Panc1 (cell line): ENCODE data around the gene MRGPRE. TPM values are rescaled to one million over a fixed set of nuclear protein-coding genes. Genes with fewer than 3 reads are reported as not detected.

ENCODE experiments used
- ATAC-seq: fragments of 200-7000 bp; cut with Tn5 transposase; 2 replicates; pipeline ENCODE4 v1.9.1; 2020; ENCODE audit warnings: mild to moderate bottlenecking, moderate library complexity
- BruUV-seq: library from RNA; stranded (reverse); fragments of 400-500 nt; replicated peaks from 2 replicates; lab custom pipeline; 2021; lab: Mats Ljungman, UMichigan
- CTCF ChIA-PET: fragments of 300-600 bp; sonication (Branson Sonifier 250); formaldehyde crosslinking; loops from one replicate; lab custom pipeline; 2022; ENCODE audit warnings: antibody characterized with exemption; lab: Charles Lee
- POLR2A ChIA-PET: fragments of 300-600 bp; sonication (Branson Sonifier 250); formaldehyde crosslinking; loops from one replicate; lab custom pipeline; 2022; ENCODE audit warnings: antibody characterized with exemption; lab: Charles Lee
- DNase-seq: peaks from one replicate; pipeline ENCODE4 v3.0.0-alpha.2; 2010; ENCODE audit warnings: low read depth, low spot score
- H3K27ac ChIP-seq: 2 replicates; pipeline ENCODE4 v1.5.1; 2011; ENCODE audit warnings: mild to moderate bottlenecking, low read length, inconsistent platforms
- H3K27me3 ChIP-seq: fragments of 200-500 bp; sonication (Bioruptor generic); 2 replicates; pipeline ENCODE4 v1.6.0; 2014; ENCODE audit warnings: low read length, inconsistent platforms; ENCODE audit not compliant: control insufficient read depth, insufficient read depth
- H3K36me3 ChIP-seq: fragments of 200-500 bp; sonication (Bioruptor generic); 2 replicates; pipeline ENCODE4 v1.5.1; 2014; ENCODE audit warnings: inconsistent platforms, mild to moderate bottlenecking, low read length, moderate library complexity; ENCODE audit not compliant: control insufficient read depth, insufficient read depth
- H3K4me1 ChIP-seq: 2 replicates; pipeline ENCODE4 v1.5.1; 2011; ENCODE audit warnings: inconsistent platforms, mild to moderate bottlenecking, low read length, moderate library complexity; ENCODE audit not compliant: control insufficient read depth, insufficient read depth
- H3K4me3 ChIP-seq, 2 experiments: 2 replicates each; pipeline ENCODE4 v1.5.1; 2011 to 2012; ENCODE audit warnings: low read depth in 2 of 2, low read length in 2 of 2, mild to moderate bottlenecking in 2 of 2, inconsistent platforms in 1 of 2, moderate library complexity in 1 of 2
- H3K9me3 ChIP-seq: fragments of 200-500 bp; sonication (Bioruptor generic); 2 replicates; pipeline ENCODE4 v1.5.1; 2014; ENCODE audit warnings: low read depth, mild to moderate bottlenecking, inconsistent platforms, low read length, moderate library complexity; ENCODE audit not compliant: control insufficient read depth, insufficient read depth
- POLR2AphosphoS5 ChIP-seq: IDR thresholded peaks from 2 replicates; pipeline ENCODE4 v1.6.1; 2012; ENCODE audit warnings: mild to moderate bottlenecking, low read depth, low read length, moderate library complexity
- SIN3A ChIP-seq: IDR thresholded peaks from 2 replicates; pipeline ENCODE4 v1.6.1; 2012; ENCODE audit warnings: low read depth, mild to moderate bottlenecking, low read length, moderate library complexity, borderline replicate concordance; ENCODE audit not compliant: insufficient read depth
- TCF7L2 ChIP-seq: IDR thresholded peaks from 2 replicates; pipeline ENCODE4 v1.6.1; 2011; ENCODE audit warnings: mild to moderate bottlenecking, low read depth, low read length, inconsistent platforms
- in situ Hi-C: cut with HindIII; loops from 2 replicates; pipeline ENCODE4 v1.10.0; 2016; ENCODE audit warnings: low sequenced_read_pairs, low pct_unique_long_range_greater_than_20kb
- intact Hi-C: fragments of 100-400 bp; cut with micrococcal nuclease; formaldehyde crosslinking; loops from one replicate; pipeline ENCODE4 v1.10.0; 2022; ENCODE audit not compliant: unreplicated experiment
- total RNA-seq: library from RNA; stranded (reverse); gene quantifications from one replicate; pipeline ENCODE4 v1.2.1, GENCODE V29; 2021; ENCODE audit not compliant: unreplicated experiment
- TF ChIP-seq, protein P1 (sequence below): fragments of 450-650 bp; IDR thresholded peaks from 2 replicates; pipeline ENCODE4 v1.5.1; 2017; ENCODE audit warnings: mild to moderate bottlenecking
- TF ChIP-seq, protein P2 (sequence below), 2 experiments: IDR thresholded peaks; 2 replicates each; pipeline ENCODE4 v1.6.1; 2011 to 2012; ENCODE audit warnings: low read depth in 2 of 2, control low read depth in 1 of 2, low read length in 1 of 2, mild to moderate bottlenecking in 1 of 2, moderate library complexity in 1 of 2; ENCODE audit not compliant: insufficient read depth in 1 of 2

Gene MRGPRE
- total RNA-seq, 1 experiment from 2014 or later: 0.13 TPM

DNA sequence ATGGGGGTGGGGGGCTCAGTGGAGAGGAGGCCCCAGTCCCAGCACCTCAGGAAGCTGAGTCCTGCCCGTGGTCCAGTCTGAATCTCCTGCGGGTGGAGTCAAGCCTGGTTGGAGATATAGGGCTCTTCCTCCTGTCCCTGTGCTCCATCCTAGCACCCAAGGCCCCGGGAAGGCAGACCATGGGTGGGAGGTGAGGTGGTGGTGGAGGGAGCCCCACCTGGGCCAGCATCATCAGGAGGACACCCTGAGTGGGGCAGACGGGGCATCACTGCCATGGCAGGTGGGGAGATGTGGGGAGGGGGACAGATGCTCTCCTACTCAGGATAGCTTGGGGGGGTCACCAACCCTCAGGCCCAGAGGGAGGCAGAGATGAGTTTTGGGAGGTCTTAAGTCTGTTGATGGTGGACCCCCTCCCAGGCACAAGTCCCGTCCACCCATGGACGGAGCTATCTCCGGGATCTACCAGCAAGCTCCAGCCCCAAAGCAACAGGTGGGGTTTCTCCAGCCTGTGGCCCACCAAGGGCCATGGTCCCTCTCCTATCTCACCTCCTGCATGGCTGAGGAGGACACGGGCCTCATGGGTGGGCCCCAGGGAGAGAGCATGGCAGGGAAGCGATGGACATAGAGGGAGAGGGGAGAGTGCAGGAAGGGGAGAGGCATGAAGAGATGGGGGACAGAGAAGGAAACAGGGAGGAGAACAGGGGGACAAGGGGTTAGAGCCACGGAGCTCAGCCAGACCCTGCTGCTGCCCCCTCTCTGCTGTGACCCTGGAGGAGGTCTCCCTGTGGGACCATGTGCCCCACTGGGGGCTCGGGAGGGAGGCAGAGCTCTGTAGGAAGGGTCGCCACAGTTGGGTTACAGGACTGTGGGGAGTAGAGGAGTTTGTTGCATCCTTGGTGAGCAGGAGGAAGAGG, 1.3 kb downstream of the MRGPRE start:
- TF ChIP-seq, protein P1, sequence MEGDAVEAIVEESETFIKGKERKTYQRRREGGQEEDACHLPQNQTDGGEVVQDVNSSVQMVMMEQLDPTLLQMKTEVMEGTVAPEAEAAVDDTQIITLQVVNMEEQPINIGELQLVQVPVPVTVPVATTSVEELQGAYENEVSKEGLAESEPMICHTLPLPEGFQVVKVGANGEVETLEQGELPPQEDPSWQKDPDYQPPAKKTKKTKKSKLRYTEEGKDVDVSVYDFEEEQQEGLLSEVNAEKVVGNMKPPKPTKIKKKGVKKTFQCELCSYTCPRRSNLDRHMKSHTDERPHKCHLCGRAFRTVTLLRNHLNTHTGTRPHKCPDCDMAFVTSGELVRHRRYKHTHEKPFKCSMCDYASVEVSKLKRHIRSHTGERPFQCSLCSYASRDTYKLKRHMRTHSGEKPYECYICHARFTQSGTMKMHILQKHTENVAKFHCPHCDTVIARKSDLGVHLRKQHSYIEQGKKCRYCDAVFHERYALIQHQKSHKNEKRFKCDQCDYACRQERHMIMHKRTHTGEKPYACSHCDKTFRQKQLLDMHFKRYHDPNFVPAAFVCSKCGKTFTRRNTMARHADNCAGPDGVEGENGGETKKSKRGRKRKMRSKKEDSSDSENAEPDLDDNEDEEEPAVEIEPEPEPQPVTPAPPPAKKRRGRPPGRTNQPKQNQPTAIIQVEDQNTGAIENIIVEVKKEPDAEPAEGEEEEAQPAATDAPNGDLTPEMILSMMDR: no peak
- TF ChIP-seq TCF7L2: no peak
- TF ChIP-seq, protein P2, sequence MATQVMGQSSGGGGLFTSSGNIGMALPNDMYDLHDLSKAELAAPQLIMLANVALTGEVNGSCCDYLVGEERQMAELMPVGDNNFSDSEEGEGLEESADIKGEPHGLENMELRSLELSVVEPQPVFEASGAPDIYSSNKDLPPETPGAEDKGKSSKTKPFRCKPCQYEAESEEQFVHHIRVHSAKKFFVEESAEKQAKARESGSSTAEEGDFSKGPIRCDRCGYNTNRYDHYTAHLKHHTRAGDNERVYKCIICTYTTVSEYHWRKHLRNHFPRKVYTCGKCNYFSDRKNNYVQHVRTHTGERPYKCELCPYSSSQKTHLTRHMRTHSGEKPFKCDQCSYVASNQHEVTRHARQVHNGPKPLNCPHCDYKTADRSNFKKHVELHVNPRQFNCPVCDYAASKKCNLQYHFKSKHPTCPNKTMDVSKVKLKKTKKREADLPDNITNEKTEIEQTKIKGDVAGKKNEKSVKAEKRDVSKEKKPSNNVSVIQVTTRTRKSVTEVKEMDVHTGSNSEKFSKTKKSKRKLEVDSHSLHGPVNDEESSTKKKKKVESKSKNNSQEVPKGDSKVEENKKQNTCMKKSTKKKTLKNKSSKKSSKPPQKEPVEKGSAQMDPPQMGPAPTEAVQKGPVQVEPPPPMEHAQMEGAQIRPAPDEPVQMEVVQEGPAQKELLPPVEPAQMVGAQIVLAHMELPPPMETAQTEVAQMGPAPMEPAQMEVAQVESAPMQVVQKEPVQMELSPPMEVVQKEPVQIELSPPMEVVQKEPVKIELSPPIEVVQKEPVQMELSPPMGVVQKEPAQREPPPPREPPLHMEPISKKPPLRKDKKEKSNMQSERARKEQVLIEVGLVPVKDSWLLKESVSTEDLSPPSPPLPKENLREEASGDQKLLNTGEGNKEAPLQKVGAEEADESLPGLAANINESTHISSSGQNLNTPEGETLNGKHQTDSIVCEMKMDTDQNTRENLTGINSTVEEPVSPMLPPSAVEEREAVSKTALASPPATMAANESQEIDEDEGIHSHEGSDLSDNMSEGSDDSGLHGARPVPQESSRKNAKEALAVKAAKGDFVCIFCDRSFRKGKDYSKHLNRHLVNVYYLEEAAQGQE (IDR thresholded peaks at IDR 0.05; ENCODE audit: insufficient read depth in 1 of 2, low read depth in 2 of 2, low read length in 1 of 2): no peak
- TF ChIP-seq POLR2AphosphoS5: no peak
- ChIA-PET POLR2A (no interaction called here), CTCF (interaction anchor here (0.7 kb wide), 1 partner anchor 128 kb away, joined by 5 read pairs; no protein-coding TSS in a partner anchor)
- H3K27ac ChIP-seq: no peak overlapping the region
- H3K27me3 ChIP-seq: peaks cover 2% of the 10 kb centered on the region; the same call in 1 of the 2 replicates
- intact Hi-C loops (no loop called here), in situ Hi-C loops (no loop called here)
- no TSS peak for BruUV-seq
- H3K9me3 ChIP-seq: no peaks in the 10 kb centered on the region
- H3K4me1 ChIP-seq: peaks cover 5% of the 10 kb centered on the region
- H3K4me3 ChIP-seq: no peak overlapping the region
- no peaks in the 10 kb centered on the region for H3K36me3 ChIP-seq
- DNase-seq: no peak
- ATAC-seq: no peak

DNA sequence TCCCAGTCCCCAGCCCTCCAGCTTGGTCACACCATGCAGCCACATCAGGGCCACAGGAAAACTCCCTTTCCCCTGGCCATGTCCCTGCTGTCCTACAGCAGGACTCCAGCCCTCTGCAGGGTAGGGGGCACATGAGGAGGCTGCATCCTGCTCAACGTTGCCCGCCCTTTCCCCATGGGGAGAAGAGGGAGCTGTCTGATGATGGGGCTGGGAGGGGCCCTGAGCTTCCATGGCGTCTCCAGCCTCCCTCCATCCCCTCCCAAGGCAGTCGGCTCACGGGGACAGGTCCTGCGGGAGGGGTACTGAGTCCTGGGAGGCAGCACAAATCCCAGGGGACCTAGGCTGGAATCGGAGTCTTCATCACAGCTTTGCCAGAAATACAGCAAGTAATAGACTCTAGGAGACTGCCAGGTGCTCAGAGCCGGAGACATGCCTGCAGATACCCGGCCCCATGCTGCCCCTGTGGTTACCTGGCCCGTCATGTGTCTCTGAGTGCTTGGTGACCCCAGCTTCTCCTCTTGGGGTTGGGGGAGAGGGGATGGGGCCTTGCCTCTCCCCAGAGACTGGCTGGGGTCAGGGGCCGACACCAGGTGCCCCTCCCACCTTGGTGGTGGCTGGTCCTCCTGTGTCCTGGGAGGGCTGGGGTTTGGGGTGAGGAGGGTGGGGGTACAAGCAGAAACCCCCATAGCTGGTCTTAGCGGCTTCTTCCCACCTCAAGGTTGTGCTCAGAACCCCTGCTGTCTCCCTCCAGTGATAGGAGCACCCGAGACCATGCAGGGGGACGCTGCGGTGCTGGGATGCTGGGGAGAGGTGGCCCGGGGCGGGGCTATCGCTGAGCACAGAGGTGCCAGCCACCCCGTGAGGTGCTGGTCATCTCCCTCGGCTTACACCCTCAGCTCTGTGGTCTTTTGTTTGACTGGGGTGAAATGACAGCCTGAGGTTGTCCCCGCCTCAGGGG, 2.3 kb downstream of the MRGPRE start:
- no TSS peak for BruUV-seq
- intact Hi-C loops (loop anchor here (10.0 kb wide), 1 partner anchor 295 kb away; no protein-coding TSS in a partner anchor), in situ Hi-C loops (no loop called here)
- no peaks in the 10 kb centered on the region for H3K36me3 ChIP-seq
- TF ChIP-seq POLR2AphosphoS5 (no peak), TCF7L2 (no peak), SIN3A (no peak)
- TF ChIP-seq, protein P1: no peak
- TF ChIP-seq, protein P2 (IDR thresholded peaks at IDR 0.05; ENCODE audit: insufficient read depth in 1 of 2, low read depth in 2 of 2, low read length in 1 of 2): no peak
- no peak for DNase-seq
- no peaks in the 10 kb centered on the region for H3K9me3 ChIP-seq
- ChIA-PET CTCF (interaction anchor here (0.6 to 0.7 kb wide), 2 partner anchors 41 to 240 kb away, joined by 3 to 7 read pairs; no protein-coding TSS in a partner anchor), POLR2A (interaction anchor here (0.7 kb wide), 1 partner anchor 76 kb away, joined by 4 read pairs; no protein-coding TSS in a partner anchor)
- peaks cover 5% of the 10 kb centered on the region for H3K4me1 ChIP-seq
- peaks cover 2% of the 10 kb centered on the region; the same call in 1 of the 2 replicates for H3K27me3 ChIP-seq
- H3K4me3 ChIP-seq: no peak overlapping the region
- no peak overlapping the region for H3K27ac ChIP-seq
- ATAC-seq: no peak
